ENCODE measurements around the gene PLXNB3. TPM values are rescaled to one million over a fixed set of nuclear protein-coding genes. Genes with fewer than 3 reads are reported as not detected.

PLXNB3 gene
- total RNA-seq, 1 donor from 2014 or later, result 0.47 TPM

- no peak for DNase-seq
Measured at GRCh38 chrX:153774576-153775292, 10.7 kb downstream of the PLXNB3 start.

GRCh38 chrX:153775293-153776119 lies 11.5 kb downstream of the PLXNB3 start:
- DNase-seq, result no peak

- no peak for DNase-seq
Measured at GRCh38 chrX:153776120-153776599, 12.1 kb downstream of the PLXNB3 start.

- no peak for DNase-seq
Measured at GRCh38 chrX:153776611-153777045, 12.6 kb downstream of the PLXNB3 start.

- no peak for DNase-seq
Measured at GRCh38 chrX:153777261-153778090, 13.4 kb downstream of the PLXNB3 start.

- DNase-seq, result no peak
Measured at GRCh38 chrX:153778181-153778580, 14.1 kb downstream of the PLXNB3 start.

GRCh38 chrX:153778684-153779101 lies 14.6 kb downstream of the PLXNB3 start:
- no peak for DNase-seq

GRCh38 chrX:153779891-153780677 lies 16.0 kb downstream of the PLXNB3 start:
- no peak for DNase-seq

- no peak for DNase-seq
Measured at GRCh38 chrX:153780678-153781427, 16.8 kb downstream of the PLXNB3 start, which contains the start of gene SRPK3. SRPK3 (plus strand) TSS chrX:153781041; CDS start chrX:153781087, 46 bp downstream.

- no peak for DNase-seq
Measured at GRCh38 chrX:153781428-153782047, 17.5 kb downstream of the PLXNB3 start.

- DNase-seq, result no peak
Measured at GRCh38 chrX:153782313-153782712, 18.3 kb downstream of the PLXNB3 start.

- DNase-seq, result no peak
Measured at GRCh38 chrX:153782871-153783270, 18.8 kb downstream of the PLXNB3 start.

GRCh38 chrX:153783378-153784013 lies 19.4 kb downstream of the PLXNB3 start:
- no peak for DNase-seq

GRCh38 chrX:153784325-153784967 lies 20.4 kb downstream of the PLXNB3 start:
- DNase-seq, result no peak

- DNase-seq, result no peak
Measured at GRCh38 chrX:153786669-153787068, 22.6 kb downstream of the PLXNB3 start.

GRCh38 chrX:153789654-153790053 lies 25.6 kb downstream of the PLXNB3 start:
- DNase-seq, result no peak

- DNase-seq, result no peak
Measured at GRCh38 chrX:153791104-153791852, 27.2 kb downstream of the PLXNB3 start.

GRCh38 chrX:153792368-153792767 lies 28.3 kb downstream of the PLXNB3 start:
- no peak for DNase-seq
